HG02938 (cell line): ENCODE results near the gene HLA-DRB1.
"Not testable (repeated sequence)": the region's sequence is repeated elsewhere in the genome, so short reads cannot be mapped to it uniquely, and the experiment has no call there.

Experiments
- ATAC-seq: cut with Tn5 transposase; IDR thresholded peaks from one replicate; pipeline ENCODE4 v1.9.1; 2021; ENCODE audit warnings: mild to moderate bottlenecking, moderate library complexity; ENCODE audit not compliant: unreplicated experiment

The HLA-DRB1 gene

GRCh38 chr6:32609731-32610640 lies 20.3 kb upstream of the HLA-DRB1 start:
- peak; percentile 85 for ATAC-seq

DNA sequence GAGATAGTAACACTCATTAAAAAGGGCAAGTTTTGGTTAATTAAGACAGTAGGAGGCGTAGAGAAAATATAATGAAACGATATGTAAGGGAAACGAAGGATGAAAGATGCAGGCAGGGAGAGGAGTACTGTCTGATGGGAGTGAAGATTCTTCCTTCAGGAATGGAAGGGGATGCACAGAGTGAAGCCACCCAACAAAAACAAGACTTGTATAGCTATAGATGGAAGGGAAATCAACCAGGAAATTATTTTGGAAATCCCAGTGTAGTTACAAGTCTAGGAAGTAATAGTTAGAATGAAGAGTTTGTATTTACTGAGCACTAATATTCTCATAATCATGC lies 19.7 kb upstream of the HLA-DRB1 start:
- no peak for ATAC-seq

GRCh38 chr6:32608362-32608761 lies 18.7 kb upstream of the HLA-DRB1 start:
- no peak for ATAC-seq

- ATAC-seq = no peak
These were observed 18.3 kb upstream of the HLA-DRB1 start for GRCh38 chr6:32607988-32608298.

DNA sequence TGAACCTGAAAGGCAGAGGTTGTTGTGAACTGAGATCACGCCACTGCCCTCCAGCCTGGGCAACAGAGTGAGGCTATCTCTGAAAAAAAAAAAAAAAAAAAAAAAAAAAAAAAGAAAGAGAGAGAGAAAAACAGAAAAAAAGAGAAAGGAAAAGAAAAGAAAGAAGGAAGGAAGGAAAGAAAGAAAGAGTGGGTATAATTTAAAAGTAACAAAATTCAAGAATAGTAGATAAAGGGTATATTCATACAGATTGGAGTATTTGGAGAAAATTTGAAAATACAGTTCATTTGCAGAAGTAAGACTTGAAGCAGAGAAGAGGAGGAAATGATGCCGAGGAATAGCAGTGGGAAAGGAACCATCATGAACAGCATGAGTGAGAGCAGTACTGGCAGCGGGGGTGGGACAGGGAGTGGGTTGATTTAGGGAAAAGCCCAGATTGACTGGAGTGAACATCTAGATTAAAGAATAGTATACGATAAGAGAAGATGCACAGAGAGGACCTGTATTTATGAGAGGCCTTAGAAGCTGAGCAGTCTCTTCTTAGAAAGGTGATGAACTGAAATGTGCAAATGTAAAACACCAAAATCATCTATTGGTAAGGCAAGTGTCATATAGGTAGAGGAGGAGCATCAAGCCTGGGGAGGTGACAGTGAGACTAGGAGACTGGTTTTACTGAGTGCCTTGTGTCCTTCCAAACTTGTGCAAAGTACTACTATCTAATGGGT lies 17.8 kb upstream of the HLA-DRB1 start:
- ATAC-seq = no peak

DNA sequence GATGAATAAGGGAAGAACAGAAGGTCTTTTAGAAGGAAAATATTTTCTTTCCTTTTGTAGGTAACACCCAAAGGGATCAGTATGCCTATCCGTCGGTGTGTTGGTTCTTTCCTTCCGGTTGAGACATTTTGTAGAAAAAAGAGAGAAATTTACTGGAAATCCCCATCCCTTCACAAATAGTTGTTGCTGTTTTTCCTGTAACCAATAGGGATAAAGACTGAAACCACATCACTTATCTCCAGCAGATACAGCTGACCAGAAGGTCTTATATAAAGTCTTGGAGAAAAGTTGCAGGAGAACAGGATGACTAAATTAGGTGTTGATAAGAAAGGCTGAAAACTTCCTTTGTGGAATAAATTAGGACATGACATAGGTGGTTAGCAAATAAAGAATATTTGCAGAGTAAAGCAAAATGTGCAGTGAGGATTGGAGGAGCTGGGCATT lies 14.8 kb upstream of the HLA-DRB1 start:
- no peak for ATAC-seq

DNA sequence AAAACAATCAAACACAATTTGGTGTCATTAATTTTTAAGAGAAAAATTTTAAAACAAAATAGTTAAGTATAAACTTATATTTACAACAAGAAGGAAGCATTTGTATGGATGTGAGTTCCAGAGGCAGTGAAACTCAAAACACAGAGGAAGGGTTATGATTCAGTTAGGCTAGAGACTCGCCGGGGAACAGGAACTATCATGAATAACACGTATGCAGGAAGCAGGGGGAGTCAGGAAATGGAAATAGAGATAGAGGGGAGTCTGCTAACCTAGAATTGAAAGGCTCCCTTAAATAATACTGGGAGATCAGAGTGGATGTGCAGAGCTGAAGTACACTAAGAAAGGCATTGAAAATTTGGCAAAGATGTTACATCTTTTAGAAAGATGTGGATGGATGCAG lies 14.2 kb upstream of the HLA-DRB1 start:
- ATAC-seq = no peak

- no peak for ATAC-seq
These were observed 13.6 kb upstream of the HLA-DRB1 start for GRCh38 chr6:32603222-32603621.

DNA sequence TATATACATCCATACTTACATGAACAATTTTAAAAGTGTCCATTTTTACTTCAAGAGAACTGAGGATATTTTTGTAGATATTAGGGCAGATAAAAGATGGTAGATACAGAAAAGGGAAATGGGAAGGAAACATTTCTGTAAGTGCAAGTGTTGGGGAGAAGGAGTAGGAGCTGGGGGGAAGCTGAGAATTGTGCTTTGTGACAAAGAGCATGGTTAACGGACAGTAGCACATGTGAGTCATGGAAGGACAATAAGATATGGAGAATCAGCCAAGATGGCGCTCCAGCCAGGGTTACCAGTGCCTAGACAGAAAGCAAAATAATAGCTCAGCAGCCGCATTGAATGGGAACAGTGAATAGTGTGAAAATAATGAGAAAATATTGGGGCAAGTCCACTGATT lies 12.7 kb upstream of the HLA-DRB1 start:
- no peak for ATAC-seq

GRCh38 chr6:32597024-32597423 lies 7.4 kb upstream of the HLA-DRB1 start:
- no peak for ATAC-seq

GRCh38 chr6:32590713-32591112 lies 1.1 kb upstream of the HLA-DRB1 start:
- not testable (repeated sequence) for ATAC-seq

DNA sequence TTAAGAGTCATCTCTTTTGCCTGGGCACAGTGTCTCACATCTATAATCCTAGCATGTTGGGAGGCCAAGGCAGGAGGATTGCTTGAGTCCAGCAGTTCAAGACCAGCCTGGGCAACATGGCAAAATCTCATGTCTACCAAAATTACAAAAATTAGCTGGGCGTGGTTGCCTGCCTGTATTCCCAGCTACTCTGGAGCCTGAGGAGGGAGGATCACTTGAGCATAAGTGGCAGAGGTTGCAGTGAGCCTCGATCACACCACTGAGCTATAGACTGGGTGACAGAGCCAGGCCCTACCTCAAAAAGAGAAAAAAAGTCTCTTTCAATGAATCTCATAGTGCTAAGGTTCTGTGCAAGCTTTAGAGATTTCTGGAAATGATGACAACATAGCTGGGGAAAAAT lies 1.5 kb downstream of the HLA-DRB1 start:
- no peak for ATAC-seq

DNA sequence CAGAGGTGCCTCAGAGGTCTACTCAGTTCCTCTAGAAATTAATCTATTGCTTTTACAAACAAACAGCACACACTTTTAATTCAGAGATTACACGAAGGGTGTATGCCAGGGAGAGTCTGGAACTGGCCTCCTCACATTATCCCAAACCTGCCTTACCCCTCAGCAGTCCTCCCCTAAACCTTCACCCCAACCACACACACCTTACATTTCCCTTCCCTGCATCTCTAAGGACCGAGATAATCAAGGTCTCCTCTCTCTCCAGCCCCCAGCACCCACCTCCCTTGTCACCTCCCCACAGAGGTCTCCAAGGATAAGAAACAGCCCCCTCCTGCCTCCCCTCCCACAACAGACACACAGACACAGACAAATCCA lies 6.1 kb downstream of the HLA-DRB1 start:
- ATAC-seq = no peak

DNA sequence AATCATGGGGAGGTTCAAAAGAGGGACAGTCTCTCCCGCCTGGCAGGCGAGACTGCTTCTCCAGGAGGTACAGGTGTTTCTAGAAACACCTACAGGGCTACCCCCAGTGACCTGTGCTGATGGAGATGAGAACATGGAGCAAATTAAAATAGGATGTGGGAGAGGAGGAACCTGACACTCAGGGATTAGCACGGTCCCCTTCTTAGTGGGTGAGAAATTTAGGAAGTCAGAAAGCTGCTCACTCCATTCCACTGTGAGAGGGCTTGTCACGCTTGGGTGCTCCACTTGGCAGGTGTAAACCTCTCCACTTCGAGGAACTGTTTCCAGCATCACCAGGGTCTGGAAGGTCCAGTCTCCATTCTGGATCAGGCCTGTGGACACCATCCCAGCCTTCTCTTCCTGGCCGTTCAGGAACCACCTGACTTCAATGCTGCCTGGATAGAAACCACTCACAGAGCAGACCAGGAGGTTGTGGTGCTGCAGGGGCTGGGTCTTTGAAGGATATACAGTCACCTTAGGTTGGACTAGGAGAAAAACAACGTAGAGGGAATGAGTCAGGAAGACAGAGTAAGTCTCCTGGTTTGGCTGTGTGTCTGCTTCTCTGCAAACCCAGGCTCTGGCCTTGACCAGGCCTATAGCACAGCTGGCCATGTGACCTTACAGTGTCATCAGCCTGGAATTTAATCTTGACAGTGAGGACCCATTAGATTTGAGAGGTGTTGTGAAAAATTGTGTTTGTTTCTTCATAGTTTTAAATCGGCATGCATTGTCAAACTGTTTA lies 8.1 kb downstream of the HLA-DRB1 start:
- ATAC-seq = no peak

- no peak for ATAC-seq
These were observed 9.1 kb downstream of the HLA-DRB1 start for GRCh38 chr6:32580593-32580992.

GRCh38 chr6:32578962-32579361 lies 10.7 kb downstream of the HLA-DRB1 start:
- ATAC-seq = no peak

GRCh38 chr6:32577493-32577892 lies 12.2 kb downstream of the HLA-DRB1 start:
- ATAC-seq = not testable (repeated sequence)

- no peak for ATAC-seq
These were observed 13.4 kb downstream of the HLA-DRB1 start for GRCh38 chr6:32576250-32576649.

GRCh38 chr6:32570363-32570905 lies 19.2 kb downstream of the HLA-DRB1 start:
- ATAC-seq = no peak

- ATAC-seq = no peak
These were observed 21.1 kb downstream of the HLA-DRB1 start for GRCh38 chr6:32568561-32568960.

- no peak for ATAC-seq
These were observed 22.7 kb downstream of the HLA-DRB1 start for GRCh38 chr6:32566957-32567356.
